RWPE1 (cell line): ENCODE data around the gene RAB40C.

Experiments used
- CTCF ChIA-PET: fragments of 350-600 bp; sonication (Branson Sonifier 250); formaldehyde crosslinking; extraction: SDS; loops from one replicate; lab custom pipeline; 2021; lab: Yijun Ruan, JAX
- POLR2A ChIA-PET: fragments of 400-600 bp; formaldehyde crosslinking; extraction: SDS; loops from one replicate; lab custom pipeline; 2020; ENCODE audit warnings: antibody characterized with exemption; ENCODE audit not compliant: low non-redundant PET; lab: Yijun Ruan, JAX
- DNase-seq: peaks from one replicate; pipeline ENCODE4 v3.0.0; 2012; ENCODE audit warnings: low spot score
- H3K27ac ChIP-seq: fragments of 450-650 bp; 2 replicates; pipeline ENCODE4 v1.5.1; 2017
- TF ChIP-seq, protein P1 (sequence below): fragments of 450-650 bp; conservative IDR thresholded peaks from 2 replicates; pipeline ENCODE4 v1.5.1; 2017; ENCODE audit warnings: low read depth, mild to moderate bottlenecking

RAB40C gene

DNA sequence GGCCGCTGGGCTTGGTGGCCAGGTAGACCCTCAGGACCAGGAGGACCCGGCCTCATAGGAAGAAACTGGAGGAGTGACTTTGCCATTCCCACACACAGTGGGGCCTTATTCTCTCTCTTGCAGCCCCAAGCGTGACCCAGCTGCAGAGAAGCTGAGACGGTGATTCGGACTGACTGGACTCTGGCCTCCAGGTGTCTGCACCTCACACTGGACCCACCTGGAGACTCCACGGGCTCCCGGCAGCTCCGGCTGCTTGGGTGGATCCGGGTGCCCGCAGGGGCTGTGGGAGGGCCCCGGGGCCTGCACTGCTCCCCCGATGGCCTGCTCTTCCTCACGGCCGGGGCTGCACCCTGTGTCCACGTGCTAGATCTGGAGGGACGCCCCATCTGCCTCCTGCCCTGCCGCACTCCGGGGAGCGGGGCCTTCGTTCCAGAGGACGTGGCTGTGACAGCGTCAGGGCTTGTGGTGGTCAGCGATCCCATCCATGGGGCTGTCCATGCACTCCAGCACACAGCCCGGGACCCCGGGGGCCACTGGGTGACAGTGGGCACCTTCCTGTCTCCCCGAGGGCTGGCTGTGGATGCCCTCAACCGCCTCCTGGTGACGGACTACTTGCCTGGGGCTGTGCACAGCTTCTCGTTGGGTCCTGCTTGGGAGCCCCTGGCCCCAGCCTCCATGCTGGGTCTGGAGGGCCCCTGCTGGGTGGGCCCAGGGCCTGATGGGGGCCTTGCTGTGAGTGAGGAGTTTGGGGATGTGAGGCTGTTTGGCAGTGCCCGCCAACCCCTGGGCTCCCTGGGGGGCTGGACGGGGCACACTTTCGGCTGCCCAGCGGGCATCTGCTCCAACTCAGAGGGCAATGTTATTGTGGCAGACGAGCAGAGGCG lies 22.3 kb upstream of the RAB40C start:
- ChIA-PET POLR2A (no interaction called here), CTCF (no interaction called here)
- TF ChIP-seq, protein P1, sequence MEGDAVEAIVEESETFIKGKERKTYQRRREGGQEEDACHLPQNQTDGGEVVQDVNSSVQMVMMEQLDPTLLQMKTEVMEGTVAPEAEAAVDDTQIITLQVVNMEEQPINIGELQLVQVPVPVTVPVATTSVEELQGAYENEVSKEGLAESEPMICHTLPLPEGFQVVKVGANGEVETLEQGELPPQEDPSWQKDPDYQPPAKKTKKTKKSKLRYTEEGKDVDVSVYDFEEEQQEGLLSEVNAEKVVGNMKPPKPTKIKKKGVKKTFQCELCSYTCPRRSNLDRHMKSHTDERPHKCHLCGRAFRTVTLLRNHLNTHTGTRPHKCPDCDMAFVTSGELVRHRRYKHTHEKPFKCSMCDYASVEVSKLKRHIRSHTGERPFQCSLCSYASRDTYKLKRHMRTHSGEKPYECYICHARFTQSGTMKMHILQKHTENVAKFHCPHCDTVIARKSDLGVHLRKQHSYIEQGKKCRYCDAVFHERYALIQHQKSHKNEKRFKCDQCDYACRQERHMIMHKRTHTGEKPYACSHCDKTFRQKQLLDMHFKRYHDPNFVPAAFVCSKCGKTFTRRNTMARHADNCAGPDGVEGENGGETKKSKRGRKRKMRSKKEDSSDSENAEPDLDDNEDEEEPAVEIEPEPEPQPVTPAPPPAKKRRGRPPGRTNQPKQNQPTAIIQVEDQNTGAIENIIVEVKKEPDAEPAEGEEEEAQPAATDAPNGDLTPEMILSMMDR: no peak
- H3K27ac ChIP-seq: peak overlapping the region; percentile 90
- no peak for DNase-seq

DNA sequence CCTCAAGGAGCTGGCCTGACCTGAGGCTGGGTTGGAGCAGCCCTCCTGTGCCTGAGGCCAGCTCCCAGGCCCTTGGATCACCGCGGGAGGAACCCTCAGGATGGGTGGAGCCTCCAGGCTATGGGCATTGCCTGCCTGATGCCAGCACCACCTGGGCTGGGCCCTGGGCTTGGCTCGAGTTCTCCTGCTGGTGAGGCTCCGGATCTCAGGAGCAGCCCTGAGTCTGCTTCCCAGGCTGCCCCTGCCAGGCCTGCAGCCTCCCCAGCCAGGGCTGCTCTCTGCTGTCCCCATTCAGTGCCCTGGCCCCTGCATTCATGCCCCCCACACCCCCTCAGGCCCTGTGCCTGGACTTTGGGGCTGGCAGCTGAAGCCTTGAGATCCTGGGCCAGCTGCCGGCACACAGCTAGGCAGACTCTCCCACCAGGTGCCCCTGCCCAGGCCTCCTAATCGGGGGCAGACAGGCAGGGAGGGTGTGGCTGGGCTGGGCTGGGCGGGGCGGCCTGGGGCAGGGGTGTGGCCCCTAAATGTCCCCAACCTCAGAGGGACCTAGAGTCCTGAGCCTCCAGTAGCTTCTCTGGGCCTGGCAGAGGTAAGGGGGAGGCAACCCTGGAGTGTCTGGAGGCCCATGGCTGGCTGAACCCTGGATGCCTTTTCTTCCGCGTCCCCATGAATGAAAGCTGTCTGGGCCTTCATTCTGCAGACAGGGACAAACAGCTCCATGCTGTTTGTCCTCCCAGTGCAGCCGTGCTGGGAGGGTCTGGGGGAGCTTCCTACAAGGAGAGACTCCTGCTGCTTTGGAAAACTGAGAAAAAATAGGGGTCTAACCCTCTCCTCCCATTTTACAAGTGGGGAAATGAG lies 21.2 kb upstream of the RAB40C start:
- DNase-seq: no peak
- POLR2A ChIA-PET: no interaction called here
- CTCF ChIA-PET: no interaction called here
- H3K27ac ChIP-seq: peak overlapping the region; percentile 90
- TF ChIP-seq, protein P1: no peak

DNA sequence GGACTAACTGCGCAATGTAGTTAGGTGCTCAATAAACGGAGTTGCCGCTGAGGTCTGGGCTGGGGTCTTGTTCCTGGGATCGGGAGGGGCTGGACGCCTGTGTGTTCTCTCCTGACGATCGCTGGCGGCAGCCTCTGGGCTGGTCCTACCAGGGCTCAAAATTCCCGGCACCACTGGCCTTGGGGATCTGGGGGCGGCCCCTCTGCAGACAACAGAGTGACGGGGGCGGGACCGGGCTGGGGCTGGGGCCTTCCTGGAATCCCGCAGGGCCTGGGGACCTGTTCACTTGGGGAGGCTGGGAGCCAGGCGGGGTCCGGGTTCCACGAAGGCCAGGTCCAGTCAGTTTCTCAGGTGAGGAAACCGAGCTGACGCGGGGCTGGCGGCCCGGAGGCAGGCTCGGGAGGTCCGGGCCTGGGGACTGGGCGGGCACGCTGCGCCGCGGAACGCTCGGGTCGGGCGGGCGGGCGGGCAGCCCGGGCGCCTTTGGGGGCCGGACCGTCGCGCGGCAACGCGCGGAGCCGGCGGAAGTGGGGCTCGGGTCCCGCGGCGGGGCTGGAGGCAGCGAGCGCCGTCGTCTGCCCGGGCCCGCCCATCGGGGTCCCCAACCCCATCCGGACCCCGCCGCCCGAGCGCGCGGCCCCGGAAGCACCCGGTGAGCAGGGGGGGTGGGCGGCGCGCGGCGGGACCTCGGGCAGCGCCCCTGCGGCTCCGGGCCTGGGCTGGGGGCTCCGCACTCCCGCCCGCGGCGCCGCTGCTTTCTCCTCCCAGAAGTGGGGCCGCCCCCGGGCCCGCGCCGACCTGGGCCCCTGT lies 20.2 kb upstream of the RAB40C start, which contains the start of gene PIGQ:
Gene PIGQ, plus strand, starts transcription at position 524 of the 810 bp plus-strand sequence. CDS start 4,107 bp downstream, outside the sequence.
- ChIA-PET POLR2A (no interaction called here), CTCF (interaction anchor here (1.0 kb wide), 1 partner anchor 13 kb away, joined by 4 read pairs; no protein-coding TSS in a partner anchor)
- DNase-seq: peak; percentile 67
- peak within 1 kb of the TSS; percentile 90 for H3K27ac ChIP-seq
- TF ChIP-seq, protein P1: no peak

DNA sequence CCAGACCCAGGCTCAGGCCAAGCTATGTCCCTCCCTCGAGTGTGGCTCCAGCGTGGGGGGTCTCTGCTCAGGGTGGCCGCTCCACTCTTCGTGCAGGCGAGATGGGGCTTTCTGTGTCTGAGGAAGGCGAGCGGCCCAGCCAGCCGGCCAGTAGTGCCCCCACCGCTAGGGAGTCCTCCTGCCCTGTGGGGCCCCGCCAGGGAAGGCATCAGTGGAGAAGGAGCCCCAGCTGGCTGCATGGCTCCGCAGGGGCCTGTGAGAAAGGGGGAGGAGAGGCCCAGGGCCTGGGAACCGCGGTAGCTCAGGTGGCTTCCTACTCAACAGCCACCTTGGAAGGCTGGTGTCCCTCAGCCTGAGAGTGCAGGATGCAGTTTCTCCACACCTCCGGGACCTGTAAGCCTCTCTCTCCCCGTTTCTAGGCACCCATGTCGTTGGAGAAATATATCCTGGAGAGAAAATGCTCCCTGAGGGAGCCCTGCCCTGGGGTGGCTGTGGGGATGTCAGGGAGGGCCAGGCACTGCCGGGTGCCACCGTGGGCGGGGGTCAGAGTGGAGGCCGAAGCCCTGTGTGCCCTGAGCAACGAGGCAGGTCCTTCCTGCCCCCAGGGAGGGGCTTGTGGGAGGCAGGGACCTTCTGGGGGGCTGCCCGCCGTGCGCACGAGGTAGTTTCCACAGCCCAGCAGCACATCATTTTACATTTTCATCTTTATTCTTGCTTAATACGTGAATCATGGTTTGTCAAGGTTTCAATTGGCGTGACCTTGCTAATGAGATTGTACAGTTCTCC lies 16.8 kb upstream of the RAB40C start:
- DNase-seq: no peak
- POLR2A ChIA-PET: no interaction called here
- peak overlapping the region; percentile 49 for H3K27ac ChIP-seq
- CTCF ChIA-PET: no interaction called here
- TF ChIP-seq, protein P1: no peak

DNA sequence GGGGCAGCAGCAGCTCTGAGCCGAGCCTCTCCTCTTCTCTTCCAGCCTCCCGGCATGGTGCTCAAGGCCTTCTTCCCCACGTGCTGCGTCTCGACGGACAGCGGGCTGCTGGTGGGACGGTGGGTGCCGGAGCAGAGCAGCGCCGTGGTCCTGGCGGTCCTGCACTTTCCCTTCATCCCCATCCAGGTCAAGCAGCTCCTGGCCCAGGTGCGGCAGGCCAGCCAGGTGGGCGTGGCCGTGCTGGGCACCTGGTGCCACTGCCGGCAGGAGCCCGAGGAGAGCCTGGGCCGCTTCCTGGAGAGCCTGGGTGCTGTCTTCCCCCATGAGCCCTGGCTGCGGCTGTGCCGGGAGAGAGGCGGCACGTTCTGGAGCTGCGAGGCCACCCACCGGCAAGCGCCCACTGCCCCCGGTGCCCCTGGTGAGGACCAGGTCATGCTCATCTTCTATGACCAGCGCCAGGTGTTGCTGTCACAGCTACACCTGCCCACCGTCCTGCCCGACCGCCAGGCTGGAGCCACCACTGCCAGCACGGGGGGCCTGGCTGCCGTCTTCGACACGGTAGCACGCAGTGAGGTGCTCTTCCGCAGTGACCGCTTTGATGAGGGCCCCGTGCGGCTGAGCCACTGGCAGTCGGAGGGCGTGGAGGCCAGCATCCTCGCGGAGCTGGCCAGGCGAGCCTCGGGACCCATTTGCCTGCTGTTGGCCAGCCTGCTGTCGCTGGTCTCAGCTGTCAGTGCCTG lies 15.7 kb upstream of the RAB40C start:
- no peak for DNase-seq
- POLR2A ChIA-PET: no interaction called here
- H3K27ac ChIP-seq: no peak overlapping the region
- TF ChIP-seq, protein P1: no peak
- CTCF ChIA-PET: interaction anchor here (0.7 kb wide), 1 partner anchor 20 kb away, joined by 3 read pairs; no protein-coding TSS in a partner anchor
